Left kidney (tissue), 2 donors: ENCODE measurements around the gene PRKAR1B. TPM values are rescaled to one million over a fixed set of nuclear protein-coding genes. Genes with fewer than 3 reads are reported as not detected.
"Not testable (repeated sequence)": the region's sequence is repeated elsewhere in the genome, so short reads cannot be mapped to it uniquely, and the experiment has no call there.

ENCODE experiments used
- DNase-seq: peaks from one replicate; pipeline ENCODE4 v3.0.0-alpha.2; 2013
- polyA plus RNA-seq: library from polyadenylated mRNA; unstranded; fragments of 120-200 nt; gene quantifications from one replicate; pipeline ENCODE4 v1.2.1, GENCODE V29; 2013; ENCODE audit not compliant: insufficient read length

Gene PRKAR1B
- polyA plus RNA-seq, 1 donor = 33.7 TPM

GRCh38 chr7:668958-669357 lies 58.1 kb downstream of the PRKAR1B start:
- DNase-seq = no peak

- DNase-seq = no peak
Observed at GRCh38 chr7:668139-668931, 58.7 kb downstream of the PRKAR1B start.

DNA sequence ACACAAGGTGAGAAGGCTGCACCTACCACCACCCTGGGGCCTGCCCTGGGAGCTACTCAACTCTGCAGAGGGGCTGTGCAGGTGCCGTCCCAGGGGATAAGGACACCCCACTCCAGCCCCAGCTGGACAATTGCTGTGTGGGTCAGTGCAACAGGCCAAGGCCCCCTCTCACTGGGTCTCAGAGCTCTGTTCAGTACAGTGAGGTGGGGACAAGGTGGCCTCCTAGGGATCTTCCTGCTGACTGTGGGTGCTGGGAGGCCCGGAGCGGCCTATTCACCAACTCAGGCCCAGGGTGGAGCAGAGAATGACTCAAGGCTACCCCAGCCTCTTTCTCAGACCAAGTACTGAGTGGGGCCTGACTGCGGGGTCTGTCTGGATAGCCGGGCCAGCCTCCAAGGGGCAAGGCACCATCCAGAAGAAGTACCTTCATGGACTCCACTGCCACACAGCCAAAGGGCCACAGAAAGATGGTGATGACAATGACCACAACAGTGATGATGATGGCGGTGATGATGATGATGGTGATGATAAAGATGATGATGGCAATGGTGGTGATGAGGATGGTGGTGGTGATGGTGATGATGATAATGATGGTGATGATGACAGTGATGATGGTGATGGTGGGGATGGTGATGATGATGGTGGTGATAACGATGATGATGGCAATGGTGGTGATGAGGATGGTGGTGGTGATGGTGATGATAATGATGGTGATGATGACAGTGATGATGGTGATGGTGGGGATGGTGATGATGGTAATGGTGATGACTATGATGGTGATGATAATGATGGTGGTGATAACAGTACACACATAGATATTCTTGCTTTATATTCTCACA lies 60.4 kb downstream of the PRKAR1B start:
- DNase-seq = no peak

GRCh38 chr7:665736-666453 lies 61.2 kb downstream of the PRKAR1B start:
- no peak for DNase-seq

GRCh38 chr7:664997-665735 lies 61.9 kb downstream of the PRKAR1B start:
- peak; percentile 51 for DNase-seq

DNA sequence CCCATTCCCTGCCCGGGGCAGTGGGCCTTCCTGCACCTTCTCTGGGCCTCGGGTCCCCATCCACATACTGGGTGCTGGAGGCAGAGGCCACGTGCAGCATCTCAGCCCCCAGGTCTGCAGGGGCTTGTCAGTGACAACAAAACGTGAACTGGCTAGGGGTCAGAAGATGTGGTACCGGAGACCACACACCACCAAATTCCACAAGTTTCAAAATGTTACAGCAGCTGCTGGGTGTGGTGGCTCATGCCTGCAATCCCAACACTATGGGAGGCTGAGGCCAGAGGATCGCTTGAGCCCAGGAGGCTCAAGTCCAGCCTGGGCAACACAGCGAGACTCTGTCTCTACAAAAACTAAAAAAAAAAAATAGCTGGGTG lies 62.7 kb downstream of the PRKAR1B start:
- no peak for DNase-seq

DNA sequence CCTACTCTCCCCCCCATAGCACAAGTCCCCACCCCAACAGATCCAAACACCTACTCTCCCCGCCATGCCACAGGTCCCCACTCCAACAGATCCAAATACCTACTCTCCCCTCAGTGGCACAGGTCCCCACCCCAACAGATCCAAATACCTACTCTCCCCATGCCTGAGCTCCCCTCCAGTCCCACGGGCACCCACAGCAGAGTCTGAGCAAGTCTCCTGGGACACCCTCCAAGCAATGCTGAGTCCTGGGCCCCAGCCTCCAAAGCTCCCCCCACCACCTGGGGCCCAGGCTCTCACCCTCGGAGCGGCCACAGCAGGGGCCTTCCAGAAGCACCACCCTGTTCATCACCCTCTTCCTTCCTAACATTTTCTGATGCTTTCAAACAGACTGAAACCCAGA lies 64.5 kb downstream of the PRKAR1B start:
- no peak for DNase-seq

- DNase-seq = no peak
Observed at GRCh38 chr7:659996-660395, 67.1 kb downstream of the PRKAR1B start.

- DNase-seq = no peak
Observed at GRCh38 chr7:659306-659847, 67.7 kb downstream of the PRKAR1B start.

DNA sequence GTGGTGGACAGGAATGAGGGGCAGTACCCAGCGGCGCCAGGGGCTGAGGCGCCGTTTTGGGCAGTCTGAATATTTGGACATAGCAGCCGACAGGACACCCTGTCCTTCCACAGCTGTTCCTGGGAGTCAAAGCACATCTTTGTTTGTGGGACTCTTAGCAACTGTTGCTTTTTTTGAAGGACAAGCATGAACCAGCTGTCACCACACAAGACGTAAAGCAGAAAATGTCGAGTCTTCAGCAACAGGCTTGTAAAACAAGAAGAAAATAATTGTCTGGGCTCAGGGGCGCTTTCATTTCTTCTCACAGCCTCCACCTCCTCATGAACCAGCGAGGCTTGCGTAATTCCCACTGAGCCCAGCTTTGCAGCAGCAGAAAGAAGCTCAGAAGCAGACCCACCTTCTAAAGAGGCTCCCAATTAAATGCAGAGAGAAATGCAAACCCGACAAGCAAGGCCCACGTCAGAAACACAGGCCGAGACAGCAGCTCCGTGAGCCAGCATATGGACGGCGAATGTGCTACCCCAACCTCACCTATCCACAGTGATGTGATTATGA lies 69.4 kb downstream of the PRKAR1B start:
- DNase-seq = peak; percentile 27

GRCh38 chr7:657010-657409 lies 70.1 kb downstream of the PRKAR1B start:
- DNase-seq = not testable (repeated sequence)

DNA sequence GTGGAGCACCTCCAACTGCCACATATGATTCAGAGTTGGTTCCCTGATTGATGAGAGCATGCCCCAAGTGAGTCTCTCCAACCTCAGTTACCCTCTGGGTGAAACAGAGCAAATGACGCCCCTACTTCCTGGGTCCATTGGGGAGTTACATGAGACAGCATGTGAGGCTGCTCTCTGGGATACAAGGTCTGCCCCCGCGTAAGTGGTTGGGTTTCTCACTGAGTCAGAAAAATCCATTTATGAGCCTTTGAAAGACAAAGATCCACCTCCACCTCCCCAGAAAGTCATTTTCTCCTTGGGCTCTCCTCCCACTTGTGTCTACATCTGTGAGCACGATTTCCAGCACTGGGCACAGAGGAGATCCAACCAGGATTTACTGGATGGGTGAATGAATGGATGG lies 71.3 kb downstream of the PRKAR1B start:
- DNase-seq = no peak

DNA sequence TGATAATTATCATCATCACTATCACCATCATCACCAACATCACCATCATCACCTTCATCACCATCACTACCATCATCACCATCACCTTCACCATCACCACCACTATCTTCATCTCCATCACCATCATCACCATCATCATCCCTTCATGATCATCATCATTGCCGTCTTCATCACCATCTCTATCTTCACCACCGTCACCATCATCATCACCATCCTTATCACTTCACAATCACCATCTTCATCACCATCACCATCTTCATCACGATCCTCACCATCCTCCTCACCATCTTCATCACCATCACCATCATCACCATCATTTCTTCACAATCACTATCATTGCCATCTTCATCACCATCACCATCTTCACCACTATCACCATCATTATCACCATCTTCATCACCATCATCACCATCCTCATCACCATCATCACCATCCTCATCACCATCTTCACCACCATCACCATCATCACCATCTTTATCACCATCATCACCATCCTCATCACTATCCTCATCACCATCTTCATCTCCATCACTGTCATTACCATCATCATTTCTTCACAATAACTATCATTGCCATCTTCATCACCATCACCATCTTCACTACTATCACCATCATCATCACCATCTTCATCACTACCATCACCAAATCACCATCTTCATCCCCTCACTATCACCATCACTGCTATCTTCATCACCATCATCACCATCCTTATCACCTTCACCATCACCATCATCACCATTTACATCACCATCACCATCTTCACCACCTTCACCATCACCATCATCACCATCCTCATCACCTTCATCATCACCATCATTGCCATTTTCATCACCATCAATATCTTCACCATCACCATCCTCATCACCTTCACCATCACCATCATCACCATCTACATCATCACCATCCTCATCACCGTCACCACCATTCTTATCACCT lies 73.0 kb downstream of the PRKAR1B start:
- DNase-seq = no peak

DNA sequence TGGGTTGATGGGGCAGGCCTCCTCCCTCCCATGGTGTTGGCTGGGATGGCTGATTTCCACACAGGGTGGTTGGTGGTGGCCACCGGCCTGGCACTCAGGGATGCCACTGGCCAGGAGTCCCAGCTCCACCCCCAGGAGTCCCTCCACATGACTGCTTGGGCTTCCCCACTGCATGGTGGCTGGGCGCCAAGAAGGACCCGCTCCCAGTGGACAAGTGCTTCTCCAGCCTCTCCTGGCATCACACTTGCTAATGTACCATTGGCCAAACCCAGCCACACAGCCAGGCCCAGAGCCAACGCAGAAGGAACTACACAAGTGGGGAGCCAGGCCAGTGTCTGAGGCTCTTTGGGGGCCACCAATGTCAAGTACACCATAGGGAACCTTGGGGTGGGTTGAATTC lies 74.2 kb downstream of the PRKAR1B start:
- DNase-seq = no peak

- not testable (repeated sequence) for DNase-seq
Observed at GRCh38 chr7:652167-652566, 74.9 kb downstream of the PRKAR1B start.

- no peak for DNase-seq
Observed at GRCh38 chr7:651032-651728, 75.9 kb downstream of the PRKAR1B start.

GRCh38 chr7:650339-651031 lies 76.6 kb downstream of the PRKAR1B start:
- DNase-seq = no peak

GRCh38 chr7:646951-647350 lies 80.1 kb downstream of the PRKAR1B start:
- no peak for DNase-seq

DNA sequence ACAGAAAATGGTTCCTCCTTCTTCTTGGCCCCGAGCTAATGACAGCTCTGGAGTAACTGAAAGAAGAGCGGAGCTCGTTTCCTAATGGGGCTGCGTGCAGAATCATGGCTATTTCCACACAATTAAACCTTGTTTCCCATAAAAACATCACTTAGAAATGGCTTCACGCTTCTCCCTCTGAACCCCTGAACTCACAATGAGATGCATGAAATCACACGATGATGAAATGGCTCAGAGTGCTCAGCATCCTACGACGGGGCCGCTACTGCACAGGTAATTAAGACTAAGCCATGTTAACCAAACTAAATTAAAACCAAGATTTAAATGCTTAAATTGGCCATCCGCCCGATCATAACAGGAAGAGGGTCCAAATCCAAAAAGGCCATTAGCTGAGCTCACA lies 80.6 kb downstream of the PRKAR1B start:
- DNase-seq = no peak
